ENCODE results near the gene OR2J3. TPM values are rescaled to one million over a fixed set of nuclear protein-coding genes. Genes with fewer than 3 reads are reported as not detected.
"Not testable (repeated sequence)": the region's sequence is repeated elsewhere in the genome, so short reads cannot be mapped to it uniquely, and the experiment has no call there.

Gene OR2J3
- total RNA-seq, 4 donors from 2014 or later, result not detected

GRCh38 chr6:29087213-29087612 lies 20.6 kb upstream of the OR2J3 start, which contains the start of gene OR2B3:
Gene OR2B3, minus strand, starts transcription at chr6:29087313. Its CDS starts 65 bp downstream, at chr6:29087248.
- intact Hi-C loops (cut with DNase I; ENCODE audit: low total_unique reads), result no loop called here
- Histone ChIP-seq H3K36me3 (no peaks in the 10 kb centered on the region), H3K9me3 (no peaks in the 10 kb centered on the region), H3K4me3 (no peak within 1 kb of the TSS), H3K27ac (no peak within 1 kb of the TSS), H3K27me3 (no peaks in the 10 kb centered on the region), H3K4me1 (no peaks in the 10 kb centered on the region)
- no peak for DNase-seq
- no peak for TF ChIP-seq CTCF (IDR thresholded peaks at IDR 0.05 in 4 of 5, conservative IDR thresholded peaks at IDR 0.05 in 1 of 5)
- no peak for TF ChIP-seq POLR2A (IDR thresholded peaks at IDR 0.05)
- no peak for ATAC-seq
- in situ Hi-C loops (cut with MboI; ENCODE audit: low sequenced_read_pairs in 4 of 4), result no loop called here

GRCh38 chr6:29092957-29093356 lies 14.9 kb upstream of the OR2J3 start:
- in situ Hi-C loops (cut with MboI; ENCODE audit: low sequenced_read_pairs in 4 of 4), result no loop called here
- Histone ChIP-seq H3K9me3 (no peaks in the 10 kb centered on the region), H3K27me3 (no peaks in the 10 kb centered on the region), H3K4me1 (no peaks in the 10 kb centered on the region), H3K27ac (no peak overlapping the region), H3K4me3 (no peak overlapping the region), H3K36me3 (no peaks in the 10 kb centered on the region)
- TF ChIP-seq CTCF (IDR thresholded peaks at IDR 0.05 in 4 of 5, conservative IDR thresholded peaks at IDR 0.05 in 1 of 5) (no peak), POLR2A (IDR thresholded peaks at IDR 0.05) (no peak)
- no peak for ATAC-seq
- no peak for DNase-seq
- intact Hi-C loops (cut with DNase I; ENCODE audit: low total_unique reads), result no loop called here

DNA sequence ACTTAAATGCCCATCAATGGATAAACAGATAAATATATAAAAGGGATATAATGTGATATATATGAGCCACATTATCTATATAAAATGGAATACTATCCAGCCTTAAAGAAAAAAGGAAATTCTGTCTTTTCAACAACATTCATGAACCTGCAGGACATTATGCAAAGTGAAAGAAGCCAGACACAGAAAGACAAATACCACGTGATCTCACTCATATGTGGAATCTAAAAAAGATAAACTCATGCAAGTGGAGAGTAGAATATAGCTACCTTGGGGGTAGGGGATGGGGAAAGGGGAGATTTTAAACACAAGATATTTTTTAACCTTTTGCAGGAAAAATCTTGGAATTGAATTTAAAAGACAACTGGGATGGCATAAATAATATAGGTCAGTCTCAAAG lies 10.1 kb upstream of the OR2J3 start:
- DNase-seq (no peak), ATAC-seq (no peak)
- intact Hi-C loops (cut with DNase I; ENCODE audit: low total_unique reads), result no loop called here
- in situ Hi-C loops (cut with MboI; ENCODE audit: low sequenced_read_pairs in 4 of 4), result no loop called here
- no peak overlapping the region for H3K4me3 ChIP-seq
- TF ChIP-seq CTCF (IDR thresholded peaks at IDR 0.05 in 4 of 5, conservative IDR thresholded peaks at IDR 0.05 in 1 of 5) (no peak), POLR2A (IDR thresholded peaks at IDR 0.05) (no peak)
- no peak overlapping the region for H3K27ac ChIP-seq
- H3K36me3 ChIP-seq, result no peaks in the 10 kb centered on the region
- no peaks in the 10 kb centered on the region for H3K27me3 ChIP-seq
- no peaks in the 10 kb centered on the region for H3K9me3 ChIP-seq
- H3K4me1 ChIP-seq, result no peaks in the 10 kb centered on the region

DNA sequence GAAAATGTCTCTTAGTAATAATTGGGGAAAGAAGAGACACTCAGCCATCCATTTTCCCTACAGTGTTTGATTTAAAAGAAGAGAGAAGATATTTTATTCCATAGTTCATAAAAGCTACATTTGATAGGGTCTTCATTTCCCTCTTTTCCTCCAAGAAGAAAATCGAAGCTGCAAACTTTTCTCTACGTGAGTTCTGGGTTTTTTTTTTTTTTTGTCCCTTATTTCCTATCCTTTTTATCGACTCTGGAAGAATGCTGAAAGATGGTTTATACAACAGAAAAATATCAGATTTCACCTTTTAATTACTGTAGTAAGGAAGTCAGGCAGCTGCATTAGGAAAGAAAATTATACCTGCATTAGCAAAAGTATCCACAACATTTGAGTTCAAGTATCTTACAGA lies 8.7 kb upstream of the OR2J3 start, which contains the start of gene OR2J1:
TSS of gene OR2J1 (plus strand) at position 301 of the 400 bp plus-strand sequence. CDS start 1,453 bp downstream, outside the sequence.
- no peaks in the 10 kb centered on the region for H3K36me3 ChIP-seq
- H3K27me3 ChIP-seq, result no peaks in the 10 kb centered on the region
- in situ Hi-C loops (cut with MboI; ENCODE audit: low sequenced_read_pairs in 4 of 4), result no loop called here
- no peak within 1 kb of the TSS for H3K27ac ChIP-seq
- ATAC-seq (no peak), DNase-seq (no peak)
- no peak for TF ChIP-seq CTCF (IDR thresholded peaks at IDR 0.05 in 4 of 5, conservative IDR thresholded peaks at IDR 0.05 in 1 of 5)
- no peak within 1 kb of the TSS for H3K4me3 ChIP-seq
- no peaks in the 10 kb centered on the region for H3K9me3 ChIP-seq
- H3K4me1 ChIP-seq, result no peaks in the 10 kb centered on the region
- intact Hi-C loops (cut with DNase I; ENCODE audit: low total_unique reads), result no loop called here

DNA sequence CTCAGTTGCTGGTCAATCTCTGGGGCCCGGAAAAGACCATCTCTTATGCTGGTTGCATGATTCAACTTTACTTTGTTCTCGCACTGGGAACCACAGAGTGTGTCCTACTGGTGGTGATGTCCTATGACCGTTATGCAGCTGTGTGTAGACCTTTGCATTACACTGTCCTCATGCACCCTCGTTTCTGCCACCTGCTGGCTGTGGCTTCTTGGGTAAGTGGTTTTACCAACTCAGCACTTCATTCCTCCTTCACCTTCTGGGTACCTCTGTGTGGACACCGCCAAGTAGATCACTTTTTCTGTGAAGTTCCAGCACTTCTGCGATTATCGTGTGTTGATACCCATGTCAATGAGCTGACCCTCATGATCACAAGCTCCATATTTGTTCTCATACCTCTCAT lies 4.3 kb downstream of the OR2J3 start:
- DNase-seq (no peak), ATAC-seq (no peak)
- H3K27me3 ChIP-seq, result no peaks in the 10 kb centered on the region
- in situ Hi-C loops (cut with MboI; ENCODE audit: low sequenced_read_pairs in 4 of 4), result no loop called here
- no peaks in the 10 kb centered on the region for H3K9me3 ChIP-seq
- intact Hi-C loops (cut with DNase I; ENCODE audit: low total_unique reads), result no loop called here
- TF ChIP-seq CTCF (IDR thresholded peaks at IDR 0.05 in 4 of 5, conservative IDR thresholded peaks at IDR 0.05 in 1 of 5) (no peak), POLR2A (IDR thresholded peaks at IDR 0.05) (no peak)
- H3K27ac ChIP-seq, result no peak overlapping the region
- no peak overlapping the region for H3K4me3 ChIP-seq
- no peaks in the 10 kb centered on the region for H3K36me3 ChIP-seq
- no peaks in the 10 kb centered on the region for H3K4me1 ChIP-seq

DNA sequence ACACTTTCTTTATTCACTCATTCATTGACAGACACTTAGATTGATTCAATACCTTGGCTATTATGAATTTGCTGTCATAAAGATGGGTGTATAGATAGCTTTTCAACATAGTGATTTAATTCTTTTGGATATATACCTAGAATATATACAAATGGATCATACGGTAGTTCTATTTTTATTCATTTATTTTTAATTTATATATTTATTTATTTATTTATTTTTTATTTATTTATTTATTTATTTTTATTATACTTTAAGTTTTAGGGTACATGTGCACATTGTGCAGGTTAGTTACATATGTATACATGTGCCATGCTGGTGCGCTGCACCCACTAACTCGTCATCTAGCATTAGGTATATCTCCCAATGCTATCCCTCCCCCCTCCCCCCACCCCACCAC lies 7.1 kb downstream of the OR2J3 start:
- DNase-seq; H3K4me1 ChIP-seq; H3K27me3 ChIP-seq; in situ Hi-C loops (cut with MboI; ENCODE audit: low sequenced_read_pairs in 4 of 4); intact Hi-C loops (cut with DNase I; ENCODE audit: low total_unique reads); H3K36me3 ChIP-seq; H3K4me3 ChIP-seq; ATAC-seq; H3K9me3 ChIP-seq; H3K27ac ChIP-seq: not testable (repeated sequence)

Measured in gastrocnemius medialis (tissue), 4 donors.